ENCODE measurements around the gene SMARCD3.

Gene SMARCD3

DNA sequence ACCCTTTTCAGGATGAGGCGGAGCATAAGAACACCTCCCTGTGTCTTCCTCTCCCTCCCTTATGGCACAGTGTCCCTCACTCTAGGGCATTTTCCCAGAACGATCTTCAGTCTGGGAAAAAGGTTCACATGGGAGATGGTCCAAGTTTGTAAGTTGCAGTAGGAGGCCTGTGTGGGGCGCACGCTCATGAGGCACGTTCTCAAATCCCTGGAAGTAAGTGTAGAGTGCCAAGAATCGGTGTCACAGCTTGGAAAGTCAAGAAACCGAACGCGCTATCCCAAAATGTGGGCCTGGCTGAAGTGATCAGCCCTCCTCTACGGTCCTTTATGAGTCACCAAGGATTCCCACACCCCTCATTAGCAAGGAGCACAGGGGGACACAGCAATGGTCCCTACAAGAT lies 23.9 kb upstream of the SMARCD3 start:
- no peak for DNase-seq

DNA sequence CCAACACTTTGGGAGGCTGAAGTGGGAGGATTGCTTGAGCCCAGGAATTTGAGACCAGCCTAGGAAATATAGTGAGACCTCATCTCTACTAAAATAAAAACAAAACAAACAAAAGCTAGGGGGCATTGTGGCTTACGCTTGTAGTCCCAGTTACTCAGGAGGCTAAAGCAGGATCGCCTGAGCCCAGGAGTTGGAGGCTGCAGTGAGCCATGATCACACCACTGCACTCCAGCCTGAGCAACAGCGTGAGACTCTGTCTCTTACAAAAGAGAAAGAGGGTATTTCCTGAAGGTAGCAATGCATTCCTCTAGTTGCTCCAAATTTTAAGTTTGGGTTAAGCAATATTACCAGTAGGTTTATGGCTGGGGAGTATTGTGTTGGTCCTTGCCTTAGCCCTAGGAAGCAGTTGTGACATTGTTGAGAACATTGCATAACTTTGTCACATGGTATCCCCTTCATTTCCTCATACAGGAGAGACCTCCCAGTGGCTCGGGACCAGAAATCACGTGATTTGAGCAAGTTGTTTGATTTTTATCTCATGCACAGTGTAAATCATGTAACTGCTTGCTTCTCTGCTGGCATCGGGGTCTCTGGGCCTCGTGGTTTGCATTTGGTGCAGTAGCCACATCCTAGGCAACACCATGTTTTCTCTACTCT lies 23.3 kb upstream of the SMARCD3 start:
- DNase-seq = no peak

DNA sequence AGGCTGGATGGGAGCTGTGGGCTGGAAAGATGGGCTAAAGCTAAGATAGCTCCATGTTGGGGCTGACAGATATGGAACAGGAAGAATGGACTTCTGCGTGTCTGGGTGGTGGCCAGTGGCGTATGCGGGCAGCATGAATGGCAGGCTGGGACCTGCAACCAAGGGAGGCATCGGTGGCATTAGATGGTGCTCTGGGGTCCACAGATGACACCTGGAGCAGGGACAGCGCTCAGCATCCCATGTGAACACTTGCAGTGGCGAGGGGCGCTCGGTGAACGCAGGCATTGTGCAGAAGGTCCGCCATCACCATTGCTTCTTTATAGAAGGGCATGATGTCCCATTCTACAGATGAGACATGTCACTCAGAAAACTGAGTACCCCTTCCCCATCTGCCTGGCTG lies 21.0 kb upstream of the SMARCD3 start:
- no peak for DNase-seq

DNA sequence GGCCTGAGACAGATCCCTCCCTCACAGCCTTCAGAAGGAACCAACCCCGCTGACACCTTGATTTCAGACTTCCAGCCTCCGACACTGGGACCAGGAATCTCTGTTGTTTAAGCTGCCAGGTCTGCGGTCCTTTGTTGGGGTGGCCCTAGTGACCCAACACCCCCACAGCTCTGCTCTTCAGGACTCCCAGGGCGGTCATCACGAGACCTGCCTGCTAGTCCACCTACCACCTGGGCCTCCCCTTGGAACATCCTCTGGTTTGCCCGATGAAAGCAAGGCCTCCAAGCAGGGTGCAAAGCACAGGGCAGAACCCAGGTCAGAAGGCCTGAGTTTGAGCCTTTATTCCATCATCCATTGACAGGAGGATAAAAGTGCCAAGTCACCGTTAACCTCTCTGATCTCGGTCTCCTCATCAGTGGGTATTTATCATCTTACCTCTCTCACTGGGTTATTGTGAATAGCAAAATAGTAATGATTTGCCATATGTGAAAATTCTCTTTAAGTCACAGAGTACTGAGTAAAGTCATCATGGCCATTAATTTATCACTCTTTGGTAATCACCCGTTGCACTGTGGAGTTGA lies 16.9 kb upstream of the SMARCD3 start:
- DNase-seq = no peak

DNA sequence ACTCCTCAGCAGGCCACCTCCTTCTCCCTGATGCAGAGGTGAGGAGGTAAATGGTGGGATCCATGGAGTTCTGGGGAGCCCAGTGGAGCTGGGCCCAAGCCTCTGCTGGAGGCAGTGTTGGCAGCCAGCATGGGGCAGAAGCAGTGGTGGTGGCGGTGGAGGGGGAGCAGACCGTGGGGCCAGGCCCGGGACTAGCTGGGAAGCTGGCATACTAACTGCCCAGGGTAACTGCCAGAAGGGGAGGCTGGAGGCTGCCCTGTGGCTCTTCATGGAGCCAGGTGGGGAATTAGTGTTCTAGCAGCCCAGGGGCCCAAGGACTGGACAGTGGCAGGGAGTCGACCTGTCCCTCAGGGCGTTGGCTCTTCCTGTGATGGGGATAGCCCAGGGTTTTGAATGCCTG lies 16.1 kb upstream of the SMARCD3 start:
- DNase-seq = no peak

DNA sequence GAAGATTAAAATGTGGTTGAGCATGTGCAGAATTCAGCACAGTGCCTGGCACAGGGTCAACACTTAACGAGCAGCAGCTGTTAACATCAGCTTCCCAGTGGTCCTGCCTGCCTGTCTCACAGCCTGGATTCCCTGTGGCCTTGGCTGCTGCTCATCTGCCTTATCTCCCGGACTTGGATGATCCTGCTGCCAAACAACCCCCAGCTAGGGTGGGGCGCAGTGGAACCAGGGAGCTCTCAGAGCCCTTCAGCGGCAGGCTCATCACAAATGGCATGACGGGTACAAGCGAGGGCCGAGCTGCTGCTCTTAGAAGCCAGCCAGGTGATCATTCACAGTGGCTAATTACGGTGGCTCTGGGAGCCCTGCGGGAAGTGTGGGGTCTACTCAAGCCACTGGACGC lies 13.0 kb upstream of the SMARCD3 start:
- no peak for DNase-seq

DNA sequence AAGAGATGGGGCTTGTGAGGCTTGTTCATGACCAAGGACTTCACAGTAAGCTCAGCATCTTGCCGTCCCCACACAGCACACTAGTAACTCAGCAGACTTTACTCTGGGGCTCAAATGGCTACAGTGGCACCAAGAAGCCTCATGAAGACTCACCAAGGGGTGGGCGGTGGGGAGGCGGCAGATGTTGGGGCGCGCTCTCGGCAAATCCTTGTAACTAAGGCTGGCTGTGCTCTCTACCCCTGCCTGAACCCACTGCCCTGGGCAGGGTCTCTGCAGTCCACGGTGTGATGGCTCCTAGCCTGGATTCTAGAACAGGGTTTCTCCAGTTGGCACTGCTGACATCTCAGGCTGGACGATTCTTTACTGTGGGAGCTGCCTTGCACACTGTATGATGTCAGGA lies 12.4 kb upstream of the SMARCD3 start:
- no peak for DNase-seq

DNA sequence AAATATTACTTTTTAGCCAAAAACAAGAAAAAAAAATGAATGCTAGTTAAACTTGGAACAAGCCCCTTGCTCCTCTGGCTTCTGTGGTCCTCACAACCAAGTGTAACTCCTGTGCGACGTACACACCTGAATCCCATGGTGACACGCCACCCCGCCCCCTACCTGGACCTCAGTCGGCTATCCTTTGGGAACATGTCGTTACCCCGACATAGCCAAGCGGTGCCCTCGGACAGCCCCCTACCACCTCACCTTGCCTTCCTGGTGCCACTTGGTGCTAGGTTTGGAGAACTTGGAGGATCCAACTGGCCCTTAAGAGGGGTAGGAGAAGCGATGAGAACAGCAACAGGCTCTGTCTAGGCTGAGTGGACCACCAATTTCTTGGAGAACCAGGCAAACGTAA lies 12.0 kb upstream of the SMARCD3 start:
- DNase-seq = no peak

DNA sequence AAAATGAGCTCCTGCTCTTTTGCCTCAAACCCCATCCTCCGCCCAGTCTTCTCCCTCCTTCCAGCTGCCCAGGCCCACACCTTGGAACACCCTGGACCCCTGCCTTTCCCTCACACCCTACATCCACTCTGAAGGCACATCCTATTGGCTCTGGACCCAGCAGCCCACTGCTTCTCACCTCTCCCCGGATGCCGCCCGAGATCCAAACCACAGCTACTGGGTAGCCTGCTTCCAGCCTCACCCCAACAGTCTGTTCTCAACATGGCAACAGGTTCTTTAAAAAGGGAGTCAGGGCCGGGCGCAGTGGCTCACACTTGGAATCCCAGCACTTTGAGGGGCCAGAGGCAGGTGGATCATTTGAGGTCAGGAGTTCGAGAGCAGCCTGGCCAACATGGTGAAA lies 9.5 kb upstream of the SMARCD3 start:
- no peak for DNase-seq

DNA sequence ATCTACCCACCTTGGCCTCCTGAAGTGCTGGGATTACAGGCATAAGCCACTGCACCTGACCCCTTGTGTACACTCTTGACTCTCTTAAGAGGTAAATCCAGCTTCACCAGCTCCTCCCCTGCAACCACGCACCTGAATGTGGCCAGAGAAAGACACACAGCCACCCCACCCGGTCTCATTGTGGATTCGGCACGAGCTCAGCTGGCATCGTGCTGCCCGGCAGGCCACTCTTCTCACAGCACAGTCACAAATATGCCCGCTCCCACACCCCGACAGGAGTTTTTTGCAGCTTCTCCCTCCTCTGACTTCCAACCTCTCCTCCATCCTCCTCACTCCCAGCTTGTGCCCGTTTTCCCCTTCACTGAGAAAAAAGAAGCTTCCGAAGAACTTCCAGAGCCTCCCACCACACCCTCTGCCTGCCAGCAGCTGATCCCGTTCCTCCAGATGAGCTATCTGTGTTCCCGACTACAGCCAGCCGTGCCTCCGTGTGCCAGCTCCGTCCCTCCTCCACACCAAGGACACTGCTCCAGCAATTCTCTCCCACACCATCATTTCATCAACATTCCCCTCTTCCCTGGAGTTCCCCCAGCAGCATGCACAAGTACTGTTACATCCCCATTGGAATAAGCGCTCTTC lies 8.0 kb upstream of the SMARCD3 start:
- no peak for DNase-seq

DNA sequence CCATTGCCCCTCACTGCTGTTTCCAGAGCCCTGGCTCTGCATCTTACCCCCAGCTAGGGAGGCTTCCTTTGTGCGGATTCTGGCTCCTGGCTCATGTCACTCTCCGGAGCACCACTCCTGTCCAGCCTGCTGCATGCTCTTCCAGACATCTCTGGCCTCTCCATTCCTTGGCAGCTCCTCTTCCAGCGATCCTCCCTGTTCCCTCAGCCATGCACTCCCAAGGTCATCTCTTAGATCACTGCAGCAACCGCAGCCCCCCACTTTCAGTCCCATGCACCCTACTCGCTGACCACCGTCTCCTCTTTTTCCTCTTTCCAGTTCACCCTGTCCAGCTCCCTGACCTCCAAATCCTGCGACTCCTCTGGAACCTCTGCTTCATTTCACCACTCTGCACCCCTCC lies 6.9 kb upstream of the SMARCD3 start:
- no peak for DNase-seq

DNA sequence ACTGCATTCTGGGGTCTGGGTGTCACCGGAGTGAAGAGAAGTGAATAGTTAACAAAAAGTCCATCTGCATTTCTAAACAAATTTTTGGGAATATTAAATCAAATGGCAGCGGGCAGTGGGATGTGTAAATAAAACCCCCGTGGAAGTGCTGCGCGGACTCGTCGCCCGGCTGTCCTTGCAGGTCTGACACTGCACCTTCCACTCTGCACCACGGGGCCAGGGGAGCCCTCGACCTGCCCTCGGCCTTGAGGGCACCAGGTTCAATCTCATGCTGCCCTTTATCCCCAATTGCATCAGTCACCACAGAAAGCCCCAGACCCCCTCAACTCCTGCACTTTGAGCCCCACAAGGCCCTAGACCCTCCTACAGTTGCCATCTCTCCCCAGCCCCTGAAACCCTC lies 6.4 kb upstream of the SMARCD3 start:
- no peak for DNase-seq

DNA sequence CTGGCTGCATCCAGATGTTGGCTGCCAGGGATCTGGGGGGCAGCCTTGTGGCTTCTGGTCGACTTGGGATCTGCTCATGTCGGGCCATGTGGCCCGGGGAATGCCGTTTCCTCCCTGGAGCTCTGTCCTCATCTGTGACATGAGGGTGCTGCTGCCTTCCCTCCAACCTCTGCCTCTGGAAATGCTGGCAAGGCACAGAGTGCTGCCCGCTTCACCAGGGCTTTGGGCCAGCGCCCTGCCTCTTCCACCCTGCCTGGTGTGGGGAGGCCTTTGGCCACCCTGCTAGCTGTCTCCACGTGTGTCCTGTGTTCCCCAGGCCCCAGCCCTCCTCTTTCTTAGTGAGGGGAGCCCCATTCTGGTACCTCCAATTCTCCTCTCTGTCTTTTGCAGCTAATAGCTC lies 5.8 kb upstream of the SMARCD3 start:
- DNase-seq = no peak

DNA sequence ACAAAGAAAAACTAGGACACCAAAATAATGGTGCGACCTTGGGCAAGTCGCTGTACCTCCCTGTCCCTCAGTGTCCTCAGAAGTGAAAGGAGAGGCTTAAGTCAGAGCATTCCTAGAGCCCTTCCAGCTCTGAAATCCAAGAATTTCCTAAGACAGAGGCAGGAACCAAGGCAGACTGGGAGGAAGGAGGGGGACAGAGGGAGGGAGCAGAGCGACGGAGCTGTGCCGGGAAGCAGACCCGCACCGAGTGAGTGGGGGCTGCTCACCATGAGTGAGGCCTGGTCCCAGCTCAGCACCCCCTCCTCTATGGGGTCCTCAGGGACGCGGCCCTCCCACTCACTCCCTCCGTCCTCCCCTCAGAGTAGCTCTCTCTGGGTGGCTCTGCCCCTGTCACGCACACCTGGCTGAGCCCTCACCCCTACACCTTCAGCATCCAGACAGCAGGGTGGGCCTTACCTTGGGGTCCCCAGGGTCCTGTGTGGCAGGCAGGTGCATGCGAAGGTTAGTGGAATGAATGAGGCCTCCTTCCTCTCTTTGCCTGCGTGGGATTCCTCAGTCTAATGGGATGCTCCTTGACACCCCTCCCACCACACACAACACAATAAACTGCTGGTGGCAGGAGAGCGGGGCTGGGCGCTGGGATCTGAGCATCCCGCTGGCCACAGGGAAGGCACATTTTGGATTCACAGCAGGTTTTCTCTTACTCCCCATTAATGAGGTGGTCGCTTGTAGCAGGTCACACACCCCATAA lies 4.6 kb upstream of the SMARCD3 start:
- DNase-seq = no peak

DNA sequence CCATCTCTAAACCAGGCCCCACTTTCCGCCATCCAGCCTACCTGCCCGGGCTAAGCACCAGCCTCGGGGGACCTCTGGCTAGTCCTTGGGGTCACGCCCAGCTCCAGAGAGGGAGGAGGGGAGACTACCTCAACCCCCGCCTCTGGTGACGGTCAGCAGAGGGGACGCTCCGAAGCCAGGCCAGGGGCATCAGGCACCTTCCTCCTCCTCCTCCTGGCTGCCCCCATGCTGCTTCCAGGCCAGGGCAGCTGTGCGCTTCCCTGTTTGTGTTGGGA lies 4.0 kb upstream of the SMARCD3 start:
- DNase-seq = no peak

DNA sequence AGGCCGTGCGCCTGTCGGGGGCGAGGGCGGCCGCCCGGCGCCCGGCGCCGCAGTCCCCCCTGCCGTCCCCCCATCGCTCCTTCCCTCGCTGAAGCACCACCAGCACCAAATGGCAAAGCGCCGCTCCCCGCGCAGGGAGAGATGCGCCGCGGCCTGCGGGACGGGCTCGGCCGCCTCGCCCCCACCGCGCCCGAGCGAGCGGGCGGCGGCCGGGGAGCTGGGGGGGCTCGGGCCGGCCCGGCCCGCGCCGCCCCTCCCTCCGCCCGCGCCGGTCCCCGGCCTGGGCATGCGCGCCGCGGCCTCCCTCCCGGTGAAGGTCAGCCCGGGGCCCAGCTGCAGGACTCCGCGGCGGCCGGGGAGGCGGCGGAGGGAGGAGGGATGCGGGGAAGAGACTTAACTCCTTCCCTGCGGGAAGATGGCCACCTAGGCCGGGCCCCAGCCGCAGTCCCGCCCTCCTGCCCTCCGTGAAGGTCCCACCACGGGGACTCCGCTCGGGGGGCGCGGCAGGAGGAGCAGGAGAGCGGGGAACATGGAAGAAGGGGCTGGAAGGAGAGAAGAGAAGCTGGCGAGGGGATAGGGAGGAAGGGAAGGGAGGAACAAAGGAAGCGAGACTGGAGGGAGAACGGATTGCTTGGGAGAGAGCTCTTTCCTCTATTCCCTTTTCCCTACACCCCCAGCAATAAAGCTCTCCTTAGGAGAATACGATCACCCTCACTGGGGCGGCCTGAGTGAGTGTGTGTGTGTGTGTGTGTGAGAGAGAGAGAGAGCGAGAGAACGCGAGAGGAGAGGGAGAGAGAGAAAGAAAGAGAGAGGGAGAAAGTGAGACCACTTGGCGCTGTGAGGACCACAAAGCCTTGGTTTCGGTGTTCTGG lies 3.4 kb upstream of the SMARCD3 start:
- peak; percentile 41 for DNase-seq

DNA sequence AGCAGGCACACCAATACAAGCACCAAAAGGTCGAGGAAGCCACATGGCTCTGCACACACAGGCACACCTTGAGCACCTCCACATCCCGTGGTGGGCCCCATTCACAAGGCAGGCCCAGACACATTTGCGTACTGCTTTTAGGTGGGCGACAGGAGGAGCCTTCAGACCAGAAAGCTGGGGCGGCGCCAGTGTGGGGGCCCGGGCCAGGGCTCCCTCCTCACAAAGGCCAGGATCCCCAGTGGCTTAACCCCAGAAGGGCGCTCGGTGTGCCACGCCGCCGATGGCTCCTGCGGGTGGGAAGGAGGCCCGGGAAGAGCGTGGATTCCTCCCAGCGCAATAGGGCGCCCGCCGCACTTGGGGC lies 2.8 kb upstream of the SMARCD3 start:
- DNase-seq = no peak

DNA sequence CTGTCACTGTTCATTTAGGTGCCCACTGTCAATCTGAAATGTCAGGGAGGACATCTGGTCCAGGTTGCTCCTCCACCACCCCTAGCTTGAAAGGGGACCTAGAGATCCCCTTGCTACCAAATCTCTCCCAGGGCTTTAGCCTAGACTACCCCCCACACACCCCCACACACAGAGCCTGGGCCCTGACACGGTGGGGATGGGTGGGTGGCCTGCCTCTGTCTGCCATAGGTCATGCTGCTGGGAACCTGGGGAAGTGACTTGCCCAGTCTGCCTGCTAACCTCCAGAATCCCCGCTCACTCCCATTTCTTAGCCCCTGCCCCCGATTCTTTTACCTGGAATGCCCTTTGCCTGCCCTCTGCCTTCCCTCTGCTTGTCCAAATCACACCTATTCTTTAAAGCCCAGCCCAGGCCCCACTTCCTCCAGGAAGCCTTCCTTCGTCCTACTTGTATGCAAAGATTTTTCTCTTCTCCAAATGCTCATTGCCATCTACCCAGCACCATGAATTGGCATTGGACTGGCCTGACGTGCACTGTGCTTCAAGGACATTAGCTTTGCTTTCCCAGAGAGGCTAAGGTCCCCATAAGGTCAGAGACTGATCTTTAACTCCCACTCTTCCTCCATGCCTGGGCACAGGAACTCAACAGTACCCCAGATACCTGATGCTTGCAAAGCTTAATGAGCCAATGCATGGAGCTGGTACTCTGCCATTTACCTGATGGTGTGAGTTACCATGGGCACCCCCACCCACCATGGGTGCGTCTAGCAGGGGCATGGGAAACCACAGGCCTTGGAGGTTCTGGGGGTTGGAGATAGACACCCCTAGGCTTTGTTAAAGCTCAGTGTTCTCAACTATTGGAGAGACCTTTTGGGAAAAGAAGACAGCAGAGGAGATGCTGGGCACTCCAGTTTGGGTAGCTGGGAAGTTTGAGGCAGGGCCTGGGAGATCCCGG lies 2.0 kb upstream of the SMARCD3 start:
- no peak for DNase-seq

DNA sequence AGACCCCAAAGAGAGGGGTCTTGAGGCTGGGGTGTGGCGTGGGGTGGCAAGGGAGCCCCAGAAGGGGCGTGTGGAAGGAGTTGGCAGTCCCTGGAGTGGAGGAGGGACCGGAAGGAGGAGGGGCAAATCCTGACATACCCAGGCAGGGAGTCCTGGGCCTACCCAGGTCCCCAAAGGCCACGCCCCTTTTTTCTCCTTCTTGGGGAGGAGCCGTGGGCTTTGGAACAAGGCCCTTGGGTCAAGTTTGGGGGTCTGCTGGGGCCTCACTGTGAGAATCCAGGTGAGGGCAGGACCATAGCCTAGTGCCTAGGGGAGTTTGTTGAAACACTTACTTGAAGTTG lies 1.2 kb upstream of the SMARCD3 start:
- no peak for DNase-seq

DNA sequence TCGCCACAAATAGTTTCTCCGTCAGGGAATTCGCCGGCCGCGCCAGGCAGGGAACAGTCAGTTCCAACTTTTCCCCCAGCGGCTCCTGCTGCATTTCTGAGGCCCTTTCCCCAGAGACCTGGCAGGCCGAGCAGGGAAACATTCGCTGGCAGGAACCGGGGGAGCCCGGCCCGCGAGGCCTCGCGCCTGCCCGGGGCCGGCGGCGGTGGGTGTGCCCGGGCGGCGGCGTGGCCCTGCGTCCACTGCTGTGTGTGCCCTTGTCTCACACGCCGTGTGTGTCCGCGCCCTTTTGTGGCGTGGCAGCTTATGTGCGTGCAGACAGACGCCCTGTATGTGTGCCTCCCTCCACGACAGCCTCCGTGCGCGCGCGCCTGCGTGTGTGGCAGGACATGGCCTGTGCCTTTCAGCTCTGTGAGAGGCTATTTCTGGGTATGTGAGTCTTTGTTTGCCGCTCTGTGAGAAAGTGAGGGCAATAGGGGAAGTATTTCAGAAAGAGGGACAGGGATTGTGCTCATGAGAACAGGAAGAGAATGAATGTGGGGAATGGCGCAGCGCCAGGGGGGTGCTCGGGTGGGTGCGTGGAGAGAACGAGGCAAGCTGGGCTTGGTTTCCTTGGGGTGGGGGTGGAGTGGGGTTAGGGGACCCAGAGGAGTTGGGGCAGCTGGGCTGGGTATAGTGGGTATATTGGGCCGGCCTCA lies 689 bp upstream of the SMARCD3 start:
- DNase-seq = peak; percentile 49

DNA sequence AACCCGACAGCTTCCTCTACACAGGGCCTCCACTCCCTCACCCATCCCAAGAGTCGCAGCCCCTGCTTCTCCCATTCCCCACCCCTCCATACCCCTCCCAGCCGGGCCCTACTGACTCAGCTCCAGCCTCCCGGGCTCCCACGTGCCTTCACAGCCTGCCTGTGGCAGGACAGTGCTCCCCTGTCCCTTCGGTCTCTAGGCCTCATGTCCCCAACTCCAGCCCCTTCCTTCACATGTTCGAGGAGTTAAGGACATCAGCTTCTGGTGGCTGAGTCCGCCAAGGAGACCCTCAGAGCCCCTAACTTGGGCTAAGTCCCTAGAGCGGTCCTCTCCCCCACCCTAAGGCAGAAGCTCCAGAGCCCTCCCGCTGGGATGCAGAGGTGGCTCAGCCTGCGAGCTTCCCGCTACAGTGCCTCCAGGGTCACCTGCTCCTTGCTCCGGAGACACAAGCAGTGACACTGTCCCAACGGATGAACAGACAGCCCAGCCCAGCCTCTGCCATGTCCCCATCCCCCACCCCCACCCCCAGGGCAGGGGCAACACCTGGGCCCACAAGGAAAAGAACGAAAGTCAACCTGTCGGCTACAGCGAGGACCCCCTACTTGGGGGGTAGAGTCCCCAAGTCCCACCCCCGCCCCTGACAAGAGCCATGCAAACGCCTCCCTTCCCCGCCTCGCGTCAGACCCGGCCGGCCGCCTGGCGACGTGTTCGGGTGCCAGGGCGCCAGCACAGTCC lies 716 bp downstream of the SMARCD3 start:
- DNase-seq = no peak

Data from stimulated activated CD4-positive, alpha-beta T cell treated with anti-CD3 and anti-CD28 coated beads, Interleukin-4, amount 100 ng/mL, for 1 hour (primary cell).